GM19372 (cell line): ENCODE measurements around the gene DERL2.
"Not testable (repeated sequence)": the region's sequence is repeated elsewhere in the genome, so short reads cannot be mapped to it uniquely, and the experiment has no call there.

Source experiments
- ATAC-seq: cut with Tn5 transposase; IDR thresholded peaks from one replicate; pipeline ENCODE4 v1.9.1; 2021; ENCODE audit warnings: mild to moderate bottlenecking, low read depth, moderate library complexity; ENCODE audit not compliant: unreplicated experiment

Gene DERL2

DNA sequence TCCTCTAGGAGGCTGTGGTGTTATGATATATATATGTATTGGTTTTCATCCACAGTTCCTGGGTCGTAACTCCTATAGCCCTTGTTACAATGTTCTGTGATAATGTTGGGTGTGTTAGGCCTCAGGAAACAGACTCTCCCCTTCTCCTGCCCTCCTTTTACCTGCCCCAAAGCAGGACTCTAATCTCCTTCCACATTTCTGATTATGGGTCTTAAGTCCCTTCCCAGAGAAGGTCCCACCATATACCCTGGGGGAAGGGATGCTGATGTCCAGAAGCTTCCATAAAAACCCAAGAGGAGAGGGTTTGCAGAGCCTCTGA is 46.6 kb downstream of the DERL2 start:
- no peak for ATAC-seq

- peak; percentile 81 for ATAC-seq
These were observed 47.1 kb downstream of the DERL2 start, which contains the start of gene C1QBP for GRCh38 chr17:5438716-5439445. Gene C1QBP, minus strand, starts transcription at chr17:5439155. Its CDS starts 82 bp downstream, at chr17:5439073.

DNA sequence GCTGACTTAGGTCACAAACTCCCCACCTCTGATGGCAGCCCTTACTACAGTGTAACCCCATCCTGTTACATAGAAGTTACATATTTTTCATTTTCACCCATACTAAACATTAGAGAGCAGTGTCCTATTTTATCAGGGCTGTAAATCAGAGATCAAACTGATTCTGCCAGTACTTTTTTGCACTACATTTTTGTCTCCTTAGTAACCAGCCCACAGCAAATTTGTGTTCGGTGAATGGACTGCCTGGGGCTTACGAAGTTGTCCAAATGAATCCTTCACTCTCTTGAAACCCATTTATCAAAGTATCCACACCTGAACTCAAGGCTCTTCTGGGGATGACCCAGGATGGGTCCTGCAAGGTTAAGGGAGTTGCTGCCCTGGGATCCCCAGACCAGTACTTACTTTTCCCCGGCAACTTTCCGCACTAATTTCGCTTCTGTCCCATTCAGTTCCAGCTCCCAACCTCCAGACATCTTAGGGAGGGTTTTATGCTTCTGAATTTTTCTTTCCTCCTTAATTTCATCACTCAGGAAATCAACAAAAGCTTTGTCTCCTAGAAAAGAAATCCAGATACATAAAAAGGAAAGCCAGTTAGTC is 48.2 kb downstream of the DERL2 start:
- no peak for ATAC-seq

- not testable (repeated sequence) for ATAC-seq
These were observed 50.1 kb downstream of the DERL2 start for GRCh38 chr17:5435781-5436315.

DNA sequence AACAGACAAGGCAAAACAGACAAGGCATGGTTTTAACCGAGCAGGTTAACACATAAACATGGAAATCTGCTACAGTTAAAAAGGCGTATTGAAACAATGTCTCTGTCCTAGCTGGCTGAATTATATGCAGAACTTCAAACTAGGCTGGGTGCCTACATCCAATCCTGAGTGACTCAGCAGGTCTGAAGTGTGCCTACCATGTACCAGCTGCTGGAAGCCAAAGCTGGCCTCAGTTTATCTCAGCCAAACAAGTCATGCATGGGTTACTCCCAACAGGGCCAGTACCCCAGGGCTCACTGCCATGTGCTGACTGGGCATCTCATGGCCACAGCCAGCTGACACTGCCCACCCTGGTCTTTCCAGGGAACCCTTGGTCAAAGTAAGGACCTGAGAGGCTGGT is 51.0 kb downstream of the DERL2 start:
- no peak for ATAC-seq

DNA sequence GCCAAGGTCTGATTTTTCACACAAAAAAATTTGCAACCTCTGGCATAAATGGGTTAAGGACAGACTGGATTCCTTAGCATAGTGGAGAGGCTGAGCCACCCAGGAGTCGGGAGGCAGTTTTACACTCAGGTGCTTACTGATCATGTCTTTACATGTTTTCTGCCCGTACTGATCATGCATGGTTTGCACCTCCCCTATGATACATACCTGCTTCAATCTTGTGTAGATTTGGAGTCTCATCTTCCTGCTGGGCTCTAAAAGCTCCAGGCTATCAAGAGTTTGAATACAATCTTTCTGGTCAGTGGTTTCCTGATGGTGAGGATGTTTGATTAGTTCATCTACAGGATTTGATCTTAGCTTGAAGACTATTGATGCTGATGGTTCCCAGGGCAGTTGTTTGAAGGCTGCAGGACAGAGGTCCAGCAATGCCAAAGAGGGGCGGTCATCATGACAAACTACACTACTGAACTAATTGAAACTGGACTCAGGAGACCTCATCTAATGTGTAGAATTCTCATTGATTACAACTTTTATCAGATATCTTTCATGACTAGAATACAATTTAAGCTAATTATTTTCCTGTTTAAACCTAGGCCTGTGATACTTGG is 53.9 kb downstream of the DERL2 start:
- ATAC-seq, result no peak

DNA sequence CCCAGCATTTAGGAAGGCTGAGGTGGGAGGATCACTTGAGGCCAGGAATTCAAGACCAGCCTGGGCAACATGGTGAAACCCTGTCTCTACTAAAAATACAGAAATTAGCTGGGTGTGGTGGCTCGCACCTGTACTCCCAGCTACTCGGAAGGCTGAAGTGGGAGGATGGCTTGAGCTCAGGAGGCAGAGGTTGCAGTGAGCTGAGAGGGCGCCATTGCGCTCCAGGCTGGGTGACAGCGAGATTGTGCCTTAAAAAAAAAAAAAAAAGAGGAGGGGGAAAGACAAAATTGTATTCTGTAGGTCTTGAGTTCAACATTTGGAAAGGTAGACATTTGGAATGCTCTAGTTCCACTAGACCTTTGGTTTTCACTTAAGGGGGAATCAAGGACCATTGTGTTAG is 54.7 kb downstream of the DERL2 start:
- not testable (repeated sequence) for ATAC-seq

DNA sequence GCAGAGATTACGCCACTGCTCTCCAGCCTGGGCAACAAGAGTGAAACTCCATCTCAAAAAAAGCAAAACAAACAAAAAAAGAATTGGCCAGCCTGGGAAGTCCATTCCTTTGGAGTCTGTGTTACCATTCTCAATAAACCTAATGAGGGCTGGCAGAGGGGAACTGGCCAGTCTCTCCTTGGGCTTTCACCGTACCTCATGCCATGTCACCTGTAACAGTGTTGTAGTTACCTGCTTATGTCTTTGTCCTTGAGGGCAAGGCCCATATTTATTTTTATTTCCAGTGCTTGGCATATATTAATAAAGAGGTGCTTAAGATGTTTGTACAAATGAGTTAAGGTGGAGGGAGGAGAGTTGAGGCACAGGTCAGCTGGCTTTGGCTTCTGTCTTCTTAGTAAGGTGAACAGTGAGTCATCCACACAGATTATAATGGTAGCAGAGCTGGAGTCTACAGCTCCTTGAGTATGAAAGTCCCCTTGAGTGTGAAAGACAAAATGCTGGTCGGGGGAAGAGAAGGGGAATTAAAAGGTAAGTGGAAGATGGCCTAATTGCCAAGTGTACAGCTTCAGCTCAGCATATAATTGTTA is 55.5 kb downstream of the DERL2 start:
- ATAC-seq, result no peak

- ATAC-seq, result no peak
These were observed 56.6 kb downstream of the DERL2 start for GRCh38 chr17:5429191-5429887.

DNA sequence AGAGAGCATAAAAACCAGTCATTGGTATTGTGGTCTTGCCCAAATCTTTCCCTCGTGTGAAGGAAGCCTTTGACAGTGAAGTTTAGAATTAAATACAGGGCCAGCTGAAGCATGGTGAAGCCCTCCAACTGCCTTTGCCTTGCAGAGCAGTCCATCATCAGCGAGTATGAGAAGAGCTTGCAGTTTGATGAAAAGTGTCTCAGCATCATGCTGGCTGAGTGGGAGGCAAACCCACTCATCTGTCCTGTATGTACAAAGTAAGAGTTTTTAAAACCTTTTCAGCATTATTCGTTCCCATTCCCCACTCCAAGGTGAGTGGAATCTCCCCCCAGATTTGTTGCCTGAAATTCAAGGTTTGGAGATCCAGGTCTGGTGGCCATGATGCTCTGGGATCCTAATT is 60.2 kb downstream of the DERL2 start:
- ATAC-seq, result no peak

- no peak for ATAC-seq
These were observed 61.1 kb downstream of the DERL2 start for GRCh38 chr17:5424909-5425308.

GRCh38 chr17:5422505-5422904 is 63.5 kb downstream of the DERL2 start:
- no peak for ATAC-seq
